T-helper 22 cell (primary cell): Measurements from ENCODE around the gene QPRT.
"Not testable (repeated sequence)": the region's sequence is repeated elsewhere in the genome, so short reads cannot be mapped to it uniquely, and the experiment has no call there.

Source experiments
- DNase-seq: peaks from one replicate; pipeline ENCODE4 v3.0.0-alpha.2; 2020; ENCODE audit warnings: low read depth

The QPRT gene

GRCh38 chr16:29663016-29663806, 15.8 kb upstream of the QPRT start, which contains the start of gene SPN:
TSS of gene SPN (plus strand) at chr16:29663247. CDS start at chr16:29663729, 482 bp downstream.
- no peak for DNase-seq

DNA sequence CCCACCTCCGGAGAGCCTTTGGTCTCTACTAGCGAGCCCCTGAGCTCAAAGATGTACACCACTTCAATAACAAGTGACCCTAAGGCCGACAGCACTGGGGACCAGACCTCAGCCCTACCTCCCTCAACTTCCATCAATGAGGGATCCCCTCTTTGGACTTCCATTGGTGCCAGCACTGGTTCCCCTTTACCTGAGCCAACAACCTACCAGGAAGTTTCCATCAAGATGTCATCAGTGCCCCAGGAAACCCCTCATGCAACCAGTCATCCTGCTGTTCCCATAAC, 15.2 kb upstream of the QPRT start:
- DNase-seq = no peak

DNA sequence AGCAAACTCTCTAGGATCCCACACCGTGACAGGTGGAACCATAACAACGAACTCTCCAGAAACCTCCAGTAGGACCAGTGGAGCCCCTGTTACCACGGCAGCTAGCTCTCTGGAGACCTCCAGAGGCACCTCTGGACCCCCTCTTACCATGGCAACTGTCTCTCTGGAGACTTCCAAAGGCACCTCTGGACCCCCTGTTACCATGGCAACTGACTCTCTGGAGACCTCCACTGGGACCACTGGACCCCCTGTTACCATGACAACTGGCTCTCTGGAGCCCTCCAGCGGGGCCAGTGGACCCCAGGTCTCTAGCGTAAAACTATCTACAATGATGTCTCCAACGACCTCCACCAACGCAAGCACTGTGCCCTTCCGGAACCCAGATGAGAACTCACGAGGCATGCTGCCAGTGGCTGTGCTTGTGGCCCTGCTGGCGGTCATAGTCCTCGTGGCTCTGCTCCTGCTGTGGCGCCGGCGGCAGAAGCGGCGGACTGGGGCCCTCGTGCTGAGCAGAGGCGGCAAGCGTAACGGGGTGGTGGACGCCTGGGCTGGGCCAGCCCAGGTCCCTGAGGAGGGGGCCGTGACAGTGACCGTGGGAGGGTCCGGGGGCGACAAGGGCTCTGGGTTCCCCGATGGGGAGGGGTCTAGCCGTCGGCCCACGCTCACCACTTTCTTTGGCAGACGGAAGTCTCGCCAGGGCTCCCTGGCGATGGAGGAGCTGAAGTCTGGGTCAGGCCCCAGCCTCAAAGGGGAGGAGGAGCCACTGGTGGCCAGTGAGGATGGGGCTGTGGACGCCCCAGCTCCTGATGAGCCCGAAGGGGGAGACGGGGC, 14.7 kb upstream of the QPRT start:
- peak; percentile 29 for DNase-seq

DNA sequence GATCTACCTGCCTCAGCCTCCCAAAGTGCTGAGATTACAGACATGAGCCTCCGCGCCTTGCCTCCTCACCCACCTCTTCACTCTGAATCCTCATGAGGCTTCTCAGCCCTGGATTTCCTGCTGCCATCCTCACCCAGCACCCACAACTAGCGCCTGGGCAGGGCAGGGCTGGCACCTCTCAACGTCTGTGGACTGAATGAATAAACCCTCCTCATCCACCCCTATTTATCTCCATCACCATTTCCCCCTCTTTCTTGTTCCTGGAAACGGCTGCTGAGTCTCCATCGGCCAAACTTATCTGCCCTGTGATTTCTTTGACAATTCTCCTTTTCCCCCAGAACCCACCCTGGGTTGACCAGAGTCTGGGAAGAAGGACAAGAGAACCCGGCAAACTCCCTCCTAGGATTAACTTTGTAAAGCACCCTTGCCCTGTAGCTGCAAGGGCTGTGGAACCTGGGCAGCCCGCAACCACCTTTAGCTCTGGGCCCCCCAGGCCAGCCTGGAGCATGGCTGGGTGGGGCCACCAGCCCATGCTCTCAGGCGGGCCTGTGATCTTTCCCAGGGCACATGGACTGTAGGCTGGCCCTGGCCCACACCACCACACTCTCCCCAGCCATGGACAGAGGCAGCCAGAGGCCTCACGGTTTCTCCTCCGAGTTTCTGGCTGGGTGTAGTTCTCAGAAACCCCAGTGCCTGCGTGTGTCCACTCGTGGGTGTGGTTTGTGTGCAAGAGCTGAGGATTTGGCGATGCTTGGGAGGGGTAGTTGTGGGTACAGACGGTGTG, 13.5 kb upstream of the QPRT start:
- no peak for DNase-seq

DNA sequence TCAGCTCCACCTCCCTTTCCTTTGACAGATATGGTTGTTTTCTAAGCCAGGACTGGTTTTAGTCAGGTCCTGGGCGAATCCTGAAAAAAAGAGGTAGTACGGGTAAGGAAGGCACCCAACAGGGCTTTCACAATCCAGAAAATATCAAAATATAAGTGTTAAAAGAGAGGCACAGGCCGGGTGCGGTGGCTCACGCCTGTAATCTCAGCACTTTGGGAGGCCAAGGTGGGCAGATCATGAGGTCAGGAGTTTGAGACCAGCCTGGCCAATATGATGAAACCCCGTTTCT, 11.7 kb upstream of the QPRT start:
- DNase-seq = not testable (repeated sequence)

DNA sequence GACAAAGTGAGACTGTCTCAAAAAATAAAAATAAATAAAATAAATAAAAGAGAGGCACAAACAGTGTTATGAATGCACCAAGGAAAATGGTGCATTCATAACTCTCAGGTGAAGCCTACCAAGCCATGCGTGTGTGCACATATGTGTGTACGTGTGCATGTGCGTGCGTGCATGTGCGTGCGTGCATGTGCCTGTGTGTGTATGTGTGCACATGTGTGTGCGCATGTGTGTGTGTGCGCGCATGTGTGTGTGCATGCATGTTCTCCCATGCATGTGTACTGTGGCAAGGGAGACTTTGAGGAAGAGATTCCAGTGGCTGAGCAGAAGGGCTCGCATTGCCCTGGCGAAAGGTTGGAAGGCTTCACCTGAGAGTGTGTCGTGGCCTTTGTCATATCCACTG, 11.2 kb upstream of the QPRT start:
- no peak for DNase-seq

DNA sequence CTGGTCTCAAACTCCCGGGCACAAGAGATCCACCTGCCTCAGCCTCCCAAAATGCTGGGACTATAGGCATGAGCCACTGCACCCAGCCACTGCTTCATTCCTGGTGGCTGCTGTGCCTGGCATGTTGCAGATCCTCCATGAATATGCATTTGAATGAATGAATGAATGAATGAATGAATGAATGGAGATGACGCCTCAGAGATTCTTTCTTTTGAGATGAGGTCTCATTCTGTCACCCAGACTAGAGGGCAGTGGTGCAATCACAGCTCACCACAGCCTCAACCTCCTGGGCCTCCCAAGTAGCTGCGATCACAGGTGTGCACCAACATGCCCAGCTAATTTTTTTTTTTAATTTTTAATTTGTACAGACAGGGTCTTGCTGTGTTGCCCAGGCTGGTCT, 10.7 kb upstream of the QPRT start:
- no peak for DNase-seq

- no peak for DNase-seq
These were observed 5.5 kb upstream of the QPRT start for GRCh38 chr16:29673501-29673900.

- DNase-seq = no peak
These were observed 4.8 kb upstream of the QPRT start for GRCh38 chr16:29674188-29674587.

DNA sequence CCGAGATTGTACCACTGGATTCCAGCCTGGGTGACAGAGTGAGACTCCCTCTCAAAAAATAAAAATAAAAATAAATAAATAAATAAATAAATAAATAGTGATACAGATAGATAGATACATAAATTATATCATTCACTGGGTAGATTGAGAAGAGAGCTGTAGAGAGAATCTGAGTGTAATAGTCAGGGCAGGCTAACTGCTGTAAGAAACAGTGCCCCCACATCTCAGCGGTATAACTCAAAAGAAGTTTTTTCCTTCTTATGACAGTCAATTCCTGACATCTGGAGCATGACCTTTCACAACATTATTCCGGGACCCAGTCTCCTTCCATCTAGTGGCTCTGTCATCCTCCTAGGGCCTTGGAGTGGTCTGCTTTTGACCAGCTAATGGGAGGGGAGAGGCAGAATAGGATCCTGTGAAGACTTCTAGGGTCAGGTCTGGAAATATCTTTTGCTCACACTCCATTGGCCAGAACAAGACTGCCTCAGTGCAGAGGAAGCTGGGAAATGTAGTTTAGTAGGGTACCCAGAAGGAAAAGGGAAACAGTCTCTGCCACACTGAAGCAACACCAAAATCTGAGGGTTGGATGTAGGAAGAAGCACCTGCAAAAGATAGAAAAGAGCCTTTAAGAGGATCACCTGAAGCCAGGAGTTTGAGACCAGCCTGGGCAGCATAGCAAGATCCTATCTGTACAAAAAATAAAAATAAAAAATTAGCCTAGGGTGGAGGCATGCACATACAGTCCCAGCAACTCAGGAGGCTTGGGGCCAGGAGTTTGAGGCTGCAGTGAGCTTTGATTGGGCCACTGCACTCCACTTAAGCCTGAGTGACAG, 3.0 kb upstream of the QPRT start:
- no peak for DNase-seq

- no peak for DNase-seq
These were observed 1.8 kb upstream of the QPRT start for GRCh38 chr16:29676989-29677785.

DNA sequence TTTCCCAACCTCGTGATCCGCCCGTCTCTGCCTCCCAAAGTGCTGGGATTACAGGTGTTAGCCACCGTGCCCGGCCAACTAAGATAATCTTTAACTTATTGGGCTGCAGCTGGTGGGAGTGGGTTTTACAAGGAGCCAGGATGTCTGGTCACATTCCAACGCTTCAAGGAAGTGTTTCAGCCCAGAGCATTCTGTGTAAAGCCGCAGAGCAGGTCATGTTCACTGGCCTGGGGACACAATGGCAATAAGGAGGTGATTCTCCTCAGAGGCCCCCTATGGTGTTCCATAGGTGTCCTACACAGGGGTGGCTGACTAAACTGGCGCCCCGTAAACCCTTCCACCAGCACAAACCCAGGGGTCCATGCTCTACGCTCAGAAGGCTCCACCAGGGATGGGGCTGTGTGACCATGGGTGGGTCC, 1.2 kb downstream of the QPRT start:
- DNase-seq = no peak

GRCh38 chr16:29683543-29684090, 4.6 kb downstream of the QPRT start:
- no peak for DNase-seq

DNA sequence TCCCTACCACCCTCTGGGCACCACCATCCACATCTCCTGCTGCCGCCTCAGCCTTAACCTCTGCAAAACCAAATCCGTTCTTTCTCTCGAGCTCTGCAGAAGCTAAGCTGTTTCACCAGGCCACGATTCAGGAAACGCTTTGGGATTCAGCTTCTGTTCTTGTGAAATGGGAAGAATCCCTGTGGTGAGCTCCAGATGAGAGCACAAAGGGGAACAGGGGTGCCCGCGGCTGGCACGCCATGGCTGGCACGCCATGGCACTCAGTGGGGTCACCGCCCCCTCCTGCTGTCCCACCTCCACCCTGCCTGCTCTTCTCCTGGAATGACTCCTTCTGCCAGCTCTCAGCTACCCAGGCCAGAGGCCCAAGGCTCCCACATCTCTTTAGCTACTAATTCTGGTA, 5.7 kb downstream of the QPRT start:
- no peak for DNase-seq

DNA sequence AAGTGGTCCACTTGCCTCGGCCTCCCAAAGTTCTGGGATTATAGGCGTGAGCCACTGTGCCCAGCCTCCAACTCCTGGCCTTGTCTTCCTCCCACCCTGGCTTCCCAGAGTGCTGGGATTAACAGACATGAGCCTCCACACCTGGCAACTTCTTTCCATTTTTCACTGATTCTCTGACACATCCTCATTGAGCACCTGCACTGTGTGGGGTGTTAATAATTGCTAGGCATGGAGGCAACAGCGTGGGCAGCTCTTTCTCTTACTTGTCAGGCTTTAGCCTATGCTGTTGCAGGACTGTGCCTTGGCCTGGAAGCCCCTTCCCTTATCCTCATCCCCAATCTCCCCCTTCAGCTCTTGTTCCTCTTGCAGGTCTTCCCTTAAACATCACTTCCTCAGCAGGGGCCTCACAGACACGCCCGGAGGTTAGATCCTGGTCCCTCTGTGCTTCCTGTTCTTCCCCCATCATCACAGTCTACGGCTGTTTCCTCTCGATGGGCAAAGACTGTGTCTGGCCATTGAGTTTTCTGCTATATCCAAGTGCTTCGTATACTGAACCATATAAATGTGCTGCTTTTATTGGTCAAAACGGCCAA, 7.9 kb downstream of the QPRT start:
- DNase-seq = no peak

DNA sequence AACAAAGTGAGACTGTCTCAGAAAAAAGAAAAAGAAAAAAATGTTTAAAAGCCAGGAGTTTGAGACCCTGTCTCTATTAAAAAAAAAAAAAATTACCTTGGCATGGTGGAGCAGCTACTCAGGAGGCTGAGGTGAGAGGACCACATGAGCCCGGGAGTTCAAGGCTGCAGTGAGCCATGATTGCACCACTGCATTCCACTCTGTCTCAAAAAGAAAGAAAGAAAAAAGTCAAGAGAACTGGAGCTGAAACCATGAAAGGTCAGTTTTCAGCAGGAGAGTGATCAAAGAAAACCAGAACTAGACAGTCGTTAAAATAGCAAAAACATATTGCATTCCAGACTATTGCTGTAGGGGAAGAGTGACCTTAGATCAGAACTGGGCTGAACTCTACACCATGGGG, 8.8 kb downstream of the QPRT start:
- no peak for DNase-seq

DNA sequence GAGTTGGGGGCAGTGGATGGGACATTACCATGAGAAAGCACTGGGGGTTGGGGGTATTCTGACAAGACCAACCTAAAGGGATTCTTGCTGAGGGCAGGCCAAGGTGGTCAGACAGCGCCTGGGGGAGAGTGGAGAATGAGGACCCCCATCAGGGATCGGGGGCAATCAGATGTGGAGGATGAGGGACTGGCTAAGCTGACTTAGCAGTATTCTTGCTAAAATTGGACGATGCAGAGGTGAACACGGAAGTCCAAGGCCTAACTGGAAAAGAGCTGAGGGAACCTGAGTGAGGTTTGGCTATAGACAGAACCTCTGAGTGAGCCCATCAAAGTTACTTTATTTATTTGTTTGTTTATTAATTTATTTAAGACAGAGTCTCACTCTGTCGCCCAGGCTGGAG, 9.2 kb downstream of the QPRT start:
- no peak for DNase-seq

DNA sequence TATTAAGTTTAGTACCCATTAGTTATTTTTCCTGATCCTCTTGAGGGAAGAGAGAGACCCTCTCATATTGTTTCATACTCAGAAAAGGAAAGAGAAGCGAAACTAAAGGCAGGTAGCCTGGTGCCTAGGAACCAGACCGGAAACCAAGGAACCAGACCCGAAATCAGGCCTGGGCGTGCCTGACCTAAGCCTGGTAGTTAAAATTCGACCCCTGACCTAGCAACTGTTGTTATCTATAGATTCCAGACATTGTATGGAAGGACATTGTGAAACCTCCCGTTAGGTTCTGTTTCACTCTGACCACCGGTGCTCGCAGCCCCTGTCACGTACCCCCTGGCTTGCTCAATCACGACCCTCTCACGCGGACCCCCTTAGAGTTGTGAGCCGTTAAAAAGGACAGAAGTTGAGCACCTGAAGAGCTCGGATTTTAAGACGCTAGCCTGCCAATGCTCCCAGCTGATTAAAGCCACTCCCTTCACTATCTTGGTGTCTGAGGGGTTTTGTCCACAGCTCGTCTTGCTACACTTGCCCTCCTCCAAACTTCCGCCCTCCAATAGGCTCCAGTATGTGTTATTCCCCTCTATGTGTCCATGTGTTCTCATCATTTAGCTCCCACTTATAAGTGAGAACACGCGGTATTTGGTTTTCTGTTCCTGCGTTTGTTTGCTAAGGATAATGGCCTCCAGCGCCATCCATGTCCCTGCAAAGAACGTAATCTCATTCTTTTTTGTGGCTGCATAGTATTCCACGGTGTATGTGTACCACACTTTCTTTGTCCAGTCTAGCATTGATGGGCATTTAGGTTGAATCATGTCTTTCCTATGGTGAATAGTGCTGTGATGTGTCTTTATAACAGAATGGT, 10.7 kb downstream of the QPRT start:
- DNase-seq = not testable (repeated sequence)

GRCh38 chr16:29692606-29693005, 13.6 kb downstream of the QPRT start:
- not testable (repeated sequence) for DNase-seq
